K562 (cell line): ENCODE measurements around the gene OR9G4. TPM values are rescaled to one million over a fixed set of nuclear protein-coding genes. Genes with fewer than 3 reads are reported as not detected.

Source experiments
- ATAC-seq: fragments of 200-7000 bp; cut with Tn5 transposase; 3 replicates; pipeline ENCODE4 v1.9.1; 2020; ENCODE audit warnings: moderate library complexity
- BruUV-seq: library from RNA; stranded (reverse); fragments of 400-500 nt; replicated peaks from 2 replicates; lab custom pipeline; 2021; lab: Mats Ljungman, UMichigan
- CTCF ChIA-PET: fragments of 300-600 bp; formaldehyde crosslinking; extraction: SDS; loops from one replicate; lab custom pipeline; 2021; ENCODE audit warnings: low intra/inter-chr PET ratio; lab: Yijun Ruan, JAX
- POLR2A ChIA-PET: fragments of 300-600, 350-650 bp; sonication (Branson Sonifier 250); formaldehyde crosslinking; extraction: SDS; loops from one replicate; lab custom pipeline; 2021; ENCODE audit warnings: antibody characterized with exemption, inconsistent platforms; lab: Yijun Ruan, JAX
- DNase-seq, 4 experiments: peaks; one replicate each; pipeline versions ENCODE4 v3.0.0 to v3.0.0-alpha.2; 2011 to 2018; ENCODE audit warnings: low spot score in 3 of 4, mixed read lengths in 3 of 4; ENCODE audit errors: extremely low read depth in 1 of 4
- FAIRE-seq: peaks from 2 replicates; lab custom pipeline; 2011; peaks lifted over from hg19 to GRCh38; lab: Jason Lieb, UNC
- H2AFZ ChIP-seq: 2 replicates; pipeline ENCODE4 v1.6.0; 2011; ENCODE audit warnings: low read depth, low read length, control low read depth, inconsistent platforms
- H3K27ac ChIP-seq: fragments of 200-600 bp; 3 replicates; pipeline ENCODE4 v1.8.0; 2011; ENCODE audit warnings: low read depth, mild to moderate bottlenecking, control low read depth, inconsistent platforms, low read length, moderate library complexity, mixed read lengths; ENCODE audit errors: extremely low read depth
- H3K27me3 ChIP-seq, 2 experiments: fragments of 300-600 bp in 1 of 2; 2 replicates in 1 of 2; 3 replicates in 1 of 2; pipeline versions ENCODE4 v1.6.0 to v1.8.0; 2011; ENCODE audit warnings: inconsistent platforms in 2 of 2, low read length in 2 of 2, mild to moderate bottlenecking in 1 of 2, mixed read lengths in 1 of 2, moderate library complexity in 1 of 2; ENCODE audit not compliant: control insufficient read depth in 2 of 2, insufficient read depth in 2 of 2
- H3K36me3 ChIP-seq: fragments of 300-600 bp; 3 replicates; pipeline ENCODE4 v1.8.0; 2011; ENCODE audit warnings: mild to moderate bottlenecking, low read length, inconsistent platforms; ENCODE audit not compliant: control insufficient read depth, insufficient read depth
- H3K4me1 ChIP-seq, 2 experiments: fragments of 200-600 bp in 1 of 2; replicated peaks in 1 of 2; 2 replicates in 1 of 2; 3 replicates in 1 of 2; pipeline versions ENCODE4 v1.5.1 to v1.8.0; 2011; ENCODE audit warnings: inconsistent platforms in 2 of 2, low read length in 2 of 2, mild to moderate bottlenecking in 1 of 2, mixed read lengths in 1 of 2, moderate library complexity in 1 of 2; ENCODE audit not compliant: control insufficient read depth in 2 of 2, insufficient read depth in 2 of 2
- H3K4me2 ChIP-seq: 2 replicates; pipeline ENCODE4 v1.6.1; 2011; ENCODE audit warnings: low read length, control low read depth, inconsistent platforms, mixed read lengths; ENCODE audit not compliant: insufficient read depth
- H3K4me3 ChIP-seq: fragments of 200-600 bp; sonication (generic), shearing (Covaris generic); 2 replicates; pipeline ENCODE4 v1.5.1; 2016; ENCODE audit warnings: control low read depth, inconsistent platforms
- H3K79me2 ChIP-seq: fragments of 200-600 bp; 3 replicates; pipeline ENCODE4 v1.8.0; 2011; ENCODE audit warnings: low read length, inconsistent platforms; ENCODE audit not compliant: control insufficient read depth, insufficient read depth
- H3K9ac ChIP-seq, 2 experiments: 2 replicates each; pipeline versions ENCODE4 v1.6.0 to v1.6.1; 2011; ENCODE audit warnings: low read depth in 2 of 2, low read length in 2 of 2, control low read depth in 1 of 2, inconsistent platforms in 1 of 2, mild to moderate bottlenecking in 1 of 2, mixed read lengths in 1 of 2; ENCODE audit not compliant: insufficient read depth in 1 of 2
- H3K9me1 ChIP-seq: one replicate; pipeline ENCODE4 v1.6.0; 2011; ENCODE audit warnings: inconsistent platforms, mild to moderate bottlenecking, low read length, moderate library complexity; ENCODE audit not compliant: control insufficient read depth, insufficient read depth
- H3K9me3 ChIP-seq: replicated peaks from 2 replicates; pipeline ENCODE4 v1.5.1; 2011; ENCODE audit warnings: low read depth, low read length, inconsistent platforms; ENCODE audit not compliant: control insufficient read depth, insufficient read depth
- H4K20me1 ChIP-seq: replicated peaks from 2 replicates; pipeline ENCODE4 v1.6.1; 2011; ENCODE audit warnings: low read length, inconsistent platforms, mixed read lengths; ENCODE audit not compliant: control insufficient read depth, insufficient read depth
- FOXM1 ChIP-seq, 2 experiments: fragments of 450-650 bp in 1 of 2; sonication (generic) in 1 of 2; formaldehyde crosslinking in 1 of 2; IDR thresholded peaks; 2 replicates each; pipeline versions ENCODE4 v1.6.1 to v1.9.0; 2017 to 2022; ENCODE audit warnings: low read depth in 2 of 2, mild to moderate bottlenecking in 2 of 2, missing genetic modification reagents in 1 of 2, moderate library complexity in 1 of 2
- GATAD2B ChIP-seq: fragments of 450-650 bp; IDR thresholded peaks from 2 replicates; pipeline ENCODE4 v1.6.1; 2017; ENCODE audit warnings: mild to moderate bottlenecking, borderline replicate concordance
- JUN ChIP-seq, 2 experiments: sonication (generic) in 1 of 2; formaldehyde crosslinking in 1 of 2; IDR thresholded peaks; 2 replicates each; pipeline versions ENCODE4 v1.6.1 to v1.8.0; 2012 to 2022; ENCODE audit warnings: borderline replicate concordance in 2 of 2, mild to moderate bottlenecking in 2 of 2, improper control_type of control experiment in 1 of 2, low read depth in 1 of 2, low read length in 1 of 2, missing genetic modification reagents in 1 of 2
- KDM4B ChIP-seq, 2 experiments: fragments of 450-650 bp in 1 of 2; sonication (generic) in 1 of 2; IDR thresholded peaks; 2 replicates each; pipeline ENCODE4 v1.6.1; 2016 to 2017; ENCODE audit warnings: borderline replicate concordance in 2 of 2, antibody characterized with exemption in 1 of 2, low read depth in 1 of 2, mild to moderate bottlenecking in 1 of 2
- MED1 ChIP-seq: sonication (generic); formaldehyde crosslinking; IDR thresholded peaks from 2 replicates; pipeline ENCODE4 v1.8.1; 2023; ENCODE audit warnings: missing genetic modification reagents, borderline replicate concordance
- RBM39 ChIP-seq: fragments of 200-400 bp; formaldehyde crosslinking; optimal IDR thresholded peaks from 2 replicates; pipeline ENCODE3; 2018; ENCODE audit warnings: low read depth, low read length
- SMARCE1 ChIP-seq: fragments of 450-650 bp; IDR thresholded peaks from 2 replicates; pipeline ENCODE4 v1.7.1; 2016; ENCODE audit warnings: mild to moderate bottlenecking
- ZNF316 ChIP-seq: fragments of 450-650 bp; IDR thresholded peaks from 2 replicates; pipeline ENCODE4 v1.6.1; 2016
- ZNF699 ChIP-seq: fragments of 250-450 bp; sonication (Bioruptor Pico); IDR thresholded peaks from 2 replicates; pipeline ENCODE4 v1.8.0; 2021; ENCODE audit warnings: mild to moderate bottlenecking, moderate library complexity; ENCODE audit not compliant: insufficient replicate concordance
- WGBS: fragments of 100-300 bp; shearing (Covaris generic); methylation state at CpG from one replicate; pipeline ENCODE4 v1.1.6; 2016; ENCODE audit warnings: low coverage, mixed read lengths; ENCODE audit not compliant: insufficient coverage; ENCODE audit errors: missing lambda C conversion rate; 5-methylcytosine and 5-hydroxymethylcytosine counted together
- in situ Hi-C: fragments of 300-500 bp; cut with MboI; formaldehyde crosslinking; loops from 4 replicates; pipeline ENCODE4 v1.15.0; 2018; ENCODE audit warnings: inconsistent platforms, mixed read lengths
- intact Hi-C: fragments of 100-400 bp; cut with micrococcal nuclease; formaldehyde crosslinking; loops from 2 replicates; pipeline ENCODE4 v1.14.2; 2022
- polyA plus RNA-seq, 8 experiments: library from polyadenylated mRNA; depleted of rRNA in 4 of 8; stranded (reverse) in 5 of 8; unstranded in 3 of 8; fragments of >200 nt; fragmentation: Nextera tagmentation in 2 of 8; fragmentation: Illumina TruSeq in 1 of 8; extraction: Ambion mirVana in 2 of 8; extraction: Trizol in 1 of 8; gene quantifications; 2 replicates each; pipeline versions ENCODE4 v1.2.1 to v1.2.3, GENCODE V29; 2011 to 2014; ENCODE audit warnings: inconsistent platforms in 1 of 8, missing spikeins in 1 of 8
- total RNA-seq, 7 experiments: library from RNA; depleted of rRNA in 6 of 7; stranded (reverse); fragments of >200 nt in 6 of 7; fragmentation: Illumina TruSeq in 2 of 7; extraction: Trizol in 2 of 7; gene quantifications; 2 replicates each; pipeline versions ENCODE4 v1.2.1 to v1.2.3, GENCODE V29; 2011 to 2021; ENCODE audit warnings: low replicate concordance in 1 of 7
- TF ChIP-seq, protein P1 (sequence below): sonication (generic); formaldehyde crosslinking; IDR thresholded peaks from 2 replicates; pipeline ENCODE4 v1.8.0; 2022; ENCODE audit warnings: missing genetic modification reagents, mild to moderate bottlenecking, moderate library complexity, borderline replicate concordance
- TF ChIP-seq, protein P2 (sequence below): fragments of 450-650 bp; IDR thresholded peaks from 2 replicates; pipeline ENCODE4 v1.6.1; 2016; ENCODE audit warnings: borderline replicate concordance
- TF ChIP-seq, protein P3 (sequence below): fragments of 250-450 bp; sonication (Bioruptor Pico); IDR thresholded peaks from 2 replicates; pipeline ENCODE4 v1.5.0; 2021; ENCODE audit warnings: mild to moderate bottlenecking, moderate library complexity

OR9G4 gene
- total and polyA plus RNA-seq, 9 of the 15 experiments (the other 6 are each of a cell fraction or from before 2014, with no cell fraction given) = not detected

DNA sequence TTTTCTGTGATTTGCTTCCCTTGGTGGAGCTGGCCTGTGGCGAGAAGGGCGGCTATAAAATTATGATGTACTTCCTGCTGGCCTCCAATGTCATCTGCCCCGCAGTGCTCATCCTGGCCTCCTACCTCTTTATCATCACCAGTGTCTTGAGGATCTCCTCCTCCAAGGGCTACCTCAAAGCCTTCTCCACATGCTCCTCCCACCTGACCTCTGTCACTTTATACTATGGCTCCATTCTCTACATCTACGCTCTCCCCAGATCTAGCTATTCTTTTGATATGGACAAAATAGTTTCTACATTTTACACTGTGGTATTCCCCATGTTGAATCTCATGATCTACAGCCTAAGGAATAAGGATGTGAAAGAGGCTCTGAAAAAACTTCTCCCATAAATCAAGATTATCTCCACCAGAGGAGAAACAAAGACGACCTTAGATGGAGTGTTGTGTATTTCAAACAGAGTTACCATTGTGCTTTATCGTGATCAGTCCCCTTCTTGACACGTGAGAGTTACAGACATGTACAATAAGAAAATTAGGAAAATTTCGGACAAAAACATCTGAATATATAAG is 47.5 kb downstream of the OR9G4 start (continued):
- TF ChIP-seq, protein P1, sequence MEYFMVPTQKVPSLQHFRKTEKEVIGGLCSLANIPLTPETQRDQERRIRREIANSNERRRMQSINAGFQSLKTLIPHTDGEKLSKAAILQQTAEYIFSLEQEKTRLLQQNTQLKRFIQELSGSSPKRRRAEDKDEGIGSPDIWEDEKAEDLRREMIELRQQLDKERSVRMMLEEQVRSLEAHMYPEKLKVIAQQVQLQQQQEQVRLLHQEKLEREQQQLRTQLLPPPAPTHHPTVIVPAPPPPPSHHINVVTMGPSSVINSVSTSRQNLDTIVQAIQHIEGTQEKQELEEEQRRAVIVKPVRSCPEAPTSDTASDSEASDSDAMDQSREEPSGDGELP (CRISPR knock-in tag) = no peak
- TF ChIP-seq, all 486 proteins: peak for 0

- CTCF ChIA-PET = no interaction called here
- POLR2A ChIA-PET = no interaction called here
- in situ Hi-C loops = no loop called here
- H3K27ac ChIP-seq = no peak overlapping the region
- WGBS = 0% methylated on average over 10 of the region's 10 CpGs
- H3K4me2 ChIP-seq = no peak overlapping the region
- ATAC-seq = no peak
- H3K36me3 ChIP-seq = no peaks in the 10 kb centered on the region
- no peak for FAIRE-seq
- H3K9me3 ChIP-seq = peaks cover 2% of the 10 kb centered on the region; the same call in 1 of the 2 replicates
- no peaks in the 10 kb centered on the region for H3K27me3 ChIP-seq
- no peak overlapping the region for H3K9ac ChIP-seq
- H4K20me1 ChIP-seq = no peaks in the 10 kb centered on the region
- no peak for DNase-seq
- H3K79me2 ChIP-seq = no peaks in the 10 kb centered on the region
- H3K9me1 ChIP-seq = no peaks in the 10 kb centered on the region
- intact Hi-C loops = no loop called here
- no peaks in the 10 kb centered on the region for H3K4me1 ChIP-seq
- no peak overlapping the region for H2AFZ ChIP-seq
- no peak overlapping the region for H3K4me3 ChIP-seq
- BruUV-seq = no TSS peak
- no peak for TF ChIP-seq SMARCE1
- TF ChIP-seq ZNF699 = no peak
- no peak for TF ChIP-seq RBM39
- TF ChIP-seq, protein P2, sequence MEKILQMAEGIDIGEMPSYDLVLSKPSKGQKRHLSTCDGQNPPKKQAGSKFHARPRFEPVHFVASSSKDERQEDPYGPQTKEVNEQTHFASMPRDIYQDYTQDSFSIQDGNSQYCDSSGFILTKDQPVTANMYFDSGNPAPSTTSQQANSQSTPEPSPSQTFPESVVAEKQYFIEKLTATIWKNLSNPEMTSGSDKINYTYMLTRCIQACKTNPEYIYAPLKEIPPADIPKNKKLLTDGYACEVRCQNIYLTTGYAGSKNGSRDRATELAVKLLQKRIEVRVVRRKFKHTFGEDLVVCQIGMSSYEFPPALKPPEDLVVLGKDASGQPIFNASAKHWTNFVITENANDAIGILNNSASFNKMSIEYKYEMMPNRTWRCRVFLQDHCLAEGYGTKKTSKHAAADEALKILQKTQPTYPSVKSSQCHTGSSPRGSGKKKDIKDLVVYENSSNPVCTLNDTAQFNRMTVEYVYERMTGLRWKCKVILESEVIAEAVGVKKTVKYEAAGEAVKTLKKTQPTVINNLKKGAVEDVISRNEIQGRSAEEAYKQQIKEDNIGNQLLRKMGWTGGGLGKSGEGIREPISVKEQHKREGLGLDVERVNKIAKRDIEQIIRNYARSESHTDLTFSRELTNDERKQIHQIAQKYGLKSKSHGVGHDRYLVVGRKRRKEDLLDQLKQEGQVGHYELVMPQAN = no peak
- no peak for TF ChIP-seq KDM4B (IDR thresholded peaks at IDR 0.05; ENCODE audit: borderline replicate concordance in 2 of 2, low read depth in 1 of 2)
- TF ChIP-seq ZNF316 = no peak
- no peak for TF ChIP-seq FOXM1 (IDR thresholded peaks at IDR 0.05; ENCODE audit: low read depth)
- no peak for TF ChIP-seq FOXM1 (CRISPR knock-in tag; IDR thresholded peaks at IDR 0.05; ENCODE audit: low read depth)
- no peak for TF ChIP-seq MED1 (CRISPR knock-in tag)
- TF ChIP-seq, protein P3, sequence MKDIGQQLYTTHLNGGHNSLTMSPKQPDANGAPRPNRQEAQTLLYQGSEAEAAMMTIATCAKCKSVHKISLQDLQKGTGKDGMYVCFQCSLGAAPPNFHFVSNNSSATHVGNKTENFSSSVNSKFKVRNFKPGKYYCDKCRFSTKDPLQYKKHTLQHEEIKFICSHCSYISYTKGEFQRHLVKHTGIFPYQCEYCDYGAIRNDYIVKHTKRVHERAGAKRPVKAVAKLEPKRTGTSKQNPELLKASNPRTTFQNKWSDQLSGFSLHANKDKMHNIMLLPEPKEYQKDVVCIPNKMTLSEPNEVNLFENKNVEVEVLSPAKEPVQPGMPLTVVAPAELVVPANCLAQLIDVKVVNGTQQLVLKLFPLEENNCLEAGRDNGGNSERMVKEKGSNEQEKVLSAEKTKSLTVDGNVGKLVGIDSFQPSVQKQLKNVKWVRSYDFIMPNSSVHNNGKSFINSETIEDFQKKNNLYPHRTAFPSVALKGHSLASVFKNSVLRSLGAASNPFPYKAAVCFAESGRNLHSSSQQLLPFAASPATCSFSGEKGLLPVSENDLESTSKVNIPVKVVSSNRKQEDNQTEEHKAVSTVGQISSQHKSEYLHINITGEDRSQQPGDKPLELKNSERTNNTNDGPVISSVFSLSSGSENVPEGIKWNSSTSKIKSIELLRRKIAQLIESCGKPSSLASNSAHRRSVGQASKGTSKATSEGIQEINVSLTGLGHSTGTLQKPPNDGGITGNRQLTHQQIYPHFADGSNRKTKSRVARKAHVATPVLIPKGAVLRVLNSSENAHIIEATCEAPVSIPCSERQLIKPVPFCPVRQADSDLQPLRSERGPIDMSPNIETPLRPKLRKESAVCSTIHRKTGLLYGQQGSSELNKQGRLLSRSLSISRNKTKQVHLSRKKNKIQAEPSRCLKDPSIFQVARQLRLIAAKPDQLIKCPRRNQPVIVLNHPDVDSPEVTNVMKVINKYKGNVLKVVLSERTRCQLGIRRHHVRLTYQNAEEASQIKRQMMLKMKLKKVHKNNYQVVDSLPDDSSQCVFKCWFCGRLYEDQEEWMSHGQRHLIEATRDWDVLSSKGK (CRISPR knock-in tag) = no peak
- no peak for TF ChIP-seq JUN (IDR thresholded peaks at IDR 0.05; ENCODE audit: borderline replicate concordance, low read depth, low read length)
- TF ChIP-seq JUN (CRISPR knock-in tag; IDR thresholded peaks at IDR 0.05; ENCODE audit: borderline replicate concordance) = no peak
- TF ChIP-seq GATAD2B = no peak
These were observed 48.1 kb downstream of the OR9G4 start for GRCh38 chr11:56700242-56700913.
